ENCODE measurements around the gene RFTN1. TPM values are rescaled to one million over a fixed set of nuclear protein-coding genes. Genes with fewer than 3 reads are reported as not detected.

The RFTN1 gene
- total and polyA plus RNA-seq, 10 of the 15 experiments (the other 5 are each of a cell fraction or from before 2014, with no cell fraction given), result 20.6 to 213 (median 147) TPM

GRCh38 chr3:16302082-16302631 is 211.3 kb downstream of the RFTN1 start:
- Histone ChIP-seq H2AFZ (ENCODE audit: control insufficient read depth, low read depth, low read length) (no peak overlapping the region), H4K20me1 (ENCODE audit: control insufficient read depth, insufficient read depth) (no peaks in the 10 kb centered on the region), H3K79me2 (ENCODE audit: control insufficient read depth, insufficient read depth, low read length) (no peaks in the 10 kb centered on the region), H3K27ac (ENCODE audit: control insufficient read depth, insufficient read depth) (no peak overlapping the region), H3K4me1 (ENCODE audit: control insufficient read depth, insufficient read depth, low read length) (peaks cover 20% of the 10 kb centered on the region), H3K4me2 (ENCODE audit: control insufficient read depth, insufficient read depth) (no peak overlapping the region), H3K36me3 (ENCODE audit: control insufficient read depth in 2 of 2, insufficient read depth in 2 of 2, low read length in 1 of 2) (peaks cover 3 to 4% of the 10 kb centered on the region in 2 experiments; a peak in 3 of 4 replicates), H3K9me3 (replicated peaks; ENCODE audit: control insufficient read depth, insufficient read depth, low read length) (no peaks in the 10 kb centered on the region; the same call in 2 of the 3 replicates), H3K4me3 (no peak overlapping the region), H3K27me3 (replicated peaks in 1 of 2; ENCODE audit: control insufficient read depth in 2 of 2, insufficient read depth in 2 of 2, low read length in 1 of 2) (no peaks in the 10 kb centered on the region), H3K9ac (ENCODE audit: control insufficient read depth, insufficient read depth, low read length) (no peak overlapping the region)
- ATAC-seq (no peak), FAIRE-seq (no peak), DNase-seq (ENCODE audit: low read depth, low spot score) (no peak)
- ChIA-PET SMC1A (ENCODE audit: uncharacterized antibody, unreplicated experiment) (interaction anchor here (1.4 to 3.1 kb wide), 5 partner anchors 10 to 248 kb away, joined by 3 to 19 read pairs (median 4); no protein-coding TSS in a partner anchor), POLR2A (interaction anchor here (0.6 kb wide), 1 partner anchor 228 kb away, joined by 3 read pairs; no protein-coding TSS in a partner anchor), RAD21 (ENCODE audit: unreplicated experiment) (interaction anchor here (3.3 kb wide), 1 partner anchor 11 kb away, joined by 26 read pairs; no protein-coding TSS in a partner anchor), CTCF (interaction anchor here (1.1 to 6.3 kb wide), 3 partner anchors 11 to 58 kb away, joined by 3 to 45 read pairs (median 3); no protein-coding TSS in a partner anchor)
- 89% methylated on average over 6 of the region's 6 CpGs for WGBS (ENCODE audit: insufficient coverage, insufficient replicate concordance, low lambda C conversion rate, missing lambda C conversion rate)
- no TSS peak for BruUV-seq (replicated peaks)
- in situ Hi-C loops (cut with MboI) (no loop called here), intact Hi-C loops (cut with micrococcal nuclease; ENCODE audit: unreplicated experiment) (no loop called here)
- TF ChIP-seq ZNF384 (IDR thresholded peaks at IDR 0.05; ENCODE audit: borderline replicate concordance, low read depth, low read length), result no peak
- no peak for TF ChIP-seq POU2F2 (IDR thresholded peaks at IDR 0.05; ENCODE audit: borderline replicate concordance, low read depth, low read length)
- TF ChIP-seq POLR2AphosphoS5 (IDR thresholded peaks at IDR 0.05; ENCODE audit: low read length), result 0 out of 2 replicates have a peak, but pooled peaks have one; percentile 2
- no peak for TF ChIP-seq ETV6 (conservative IDR thresholded peaks at IDR 0.05 in 1 of 2, IDR thresholded peaks at IDR 0.05 in 1 of 2; ENCODE audit: borderline replicate concordance in 1 of 2, low read depth in 1 of 2)
- no peak for TF ChIP-seq KAT2A (conservative IDR thresholded peaks at IDR 0.05; ENCODE audit: control insufficient read depth, low read depth, low read length)
- TF ChIP-seq, protein P1, sequence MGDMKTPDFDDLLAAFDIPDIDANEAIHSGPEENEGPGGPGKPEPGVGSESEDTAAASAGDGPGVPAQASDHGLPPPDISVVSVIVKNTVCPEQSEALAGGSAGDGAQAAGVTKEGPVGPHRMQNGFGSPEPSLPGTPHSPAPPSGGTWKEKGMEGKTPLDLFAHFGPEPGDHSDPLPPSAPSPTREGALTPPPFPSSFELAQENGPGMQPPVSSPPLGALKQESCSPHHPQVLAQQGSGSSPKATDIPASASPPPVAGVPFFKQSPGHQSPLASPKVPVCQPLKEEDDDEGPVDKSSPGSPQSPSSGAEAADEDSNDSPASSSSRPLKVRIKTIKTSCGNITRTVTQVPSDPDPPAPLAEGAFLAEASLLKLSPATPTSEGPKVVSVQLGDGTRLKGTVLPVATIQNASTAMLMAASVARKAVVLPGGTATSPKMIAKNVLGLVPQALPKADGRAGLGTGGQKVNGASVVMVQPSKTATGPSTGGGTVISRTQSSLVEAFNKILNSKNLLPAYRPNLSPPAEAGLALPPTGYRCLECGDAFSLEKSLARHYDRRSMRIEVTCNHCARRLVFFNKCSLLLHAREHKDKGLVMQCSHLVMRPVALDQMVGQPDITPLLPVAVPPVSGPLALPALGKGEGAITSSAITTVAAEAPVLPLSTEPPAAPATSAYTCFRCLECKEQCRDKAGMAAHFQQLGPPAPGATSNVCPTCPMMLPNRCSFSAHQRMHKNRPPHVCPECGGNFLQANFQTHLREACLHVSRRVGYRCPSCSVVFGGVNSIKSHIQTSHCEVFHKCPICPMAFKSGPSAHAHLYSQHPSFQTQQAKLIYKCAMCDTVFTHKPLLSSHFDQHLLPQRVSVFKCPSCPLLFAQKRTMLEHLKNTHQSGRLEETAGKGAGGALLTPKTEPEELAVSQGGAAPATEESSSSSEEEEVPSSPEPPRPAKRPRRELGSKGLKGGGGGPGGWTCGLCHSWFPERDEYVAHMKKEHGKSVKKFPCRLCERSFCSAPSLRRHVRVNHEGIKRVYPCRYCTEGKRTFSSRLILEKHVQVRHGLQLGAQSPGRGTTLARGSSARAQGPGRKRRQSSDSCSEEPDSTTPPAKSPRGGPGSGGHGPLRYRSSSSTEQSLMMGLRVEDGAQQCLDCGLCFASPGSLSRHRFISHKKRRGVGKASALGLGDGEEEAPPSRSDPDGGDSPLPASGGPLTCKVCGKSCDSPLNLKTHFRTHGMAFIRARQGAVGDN (IDR thresholded peaks at IDR 0.05), result 0 out of 2 replicates have a peak, but pooled peaks have one; percentile 28
- TF ChIP-seq MTA2 (IDR thresholded peaks at IDR 0.05; ENCODE audit: low read depth), result peak; percentile 71
- TF ChIP-seq WRNIP1 (IDR thresholded peaks at IDR 0.05; ENCODE audit: borderline replicate concordance, low read depth, low read length), result no peak
- TF ChIP-seq CEBPZ (IDR thresholded peaks at IDR 0.05; ENCODE audit: low read depth, low read length), result no peak
- TF ChIP-seq DPF2 (IDR thresholded peaks at IDR 0.05), result no peak
- peak; percentile 38; the same call in 1 of the 2 replicates for TF ChIP-seq POLR2AphosphoS2 (IDR thresholded peaks at IDR 0.05; ENCODE audit: low read depth, low read length)
- no peak for TF ChIP-seq E4F1 (IDR thresholded peaks at IDR 0.05; ENCODE audit: borderline replicate concordance, partially characterized antibody)
- peak in 1 of 2 experiments; percentile 35; a peak in 1 of 4 replicates for TF ChIP-seq IKZF2 (IDR thresholded peaks at IDR 0.05)
